Measurements from ENCODE around the gene GJC2. TPM values are rescaled to one million over a fixed set of nuclear protein-coding genes. Genes with fewer than 3 reads are reported as not detected.

Gene GJC2
- total RNA-seq, 1 donor from 2014 or later, result 5.4 TPM

- DNase-seq (ENCODE audit: low spot score in 2 of 2), result peak; percentile 96 to 99
- H3K4me1 ChIP-seq, result peaks cover 0 to 11% of the 10 kb centered on the region in 2 donors
- H3K27ac ChIP-seq, result peak within 1 kb of the TSS; percentile 94 to 98
- no peaks in the 10 kb centered on the region for H3K36me3 ChIP-seq
- H3K27me3 ChIP-seq, result no peaks in the 10 kb centered on the region
- peak within 1 kb of the TSS; percentile 80 to 91 for H3K4me3 ChIP-seq
- H3K9me3 ChIP-seq, result no peaks in the 10 kb centered on the region
- TF ChIP-seq CTCF (IDR thresholded peaks at IDR 0.05), result peak; percentile 84 to 97 (median 87)
- intact Hi-C loops (cut with DNase I), result loop anchor here (1.0 to 5.0 kb wide), 8 partner anchors 16 to 377 kb away; partner anchors contain the start of genes ARF1, GJC2, GUK1 and MRPL55
These were observed 15.8 kb downstream of the GJC2 start, which contains the start of gene IBA57 for GRCh38 chr1:228165372-228166169. Gene IBA57, plus strand, starts transcription at chr1:228165804. Its CDS starts 13 bp downstream, at chr1:228165817.

GRCh38 chr1:228166170-228166936 is 16.6 kb downstream of the GJC2 start:
- Histone ChIP-seq H3K4me3 (peak overlapping the region; percentile 80 to 91), H3K36me3 (no peaks in the 10 kb centered on the region), H3K4me1 (peaks cover 0 to 11% of the 10 kb centered on the region in 2 donors), H3K27me3 (no peaks in the 10 kb centered on the region), H3K9me3 (no peaks in the 10 kb centered on the region), H3K27ac (peak overlapping the region; percentile 94 to 98)
- intact Hi-C loops (cut with DNase I), result loop anchor here (1.0 to 5.0 kb wide), 5 partner anchors 26 to 321 kb away; partner anchors contain the start of genes GUK1, MRPL55, RNF187 and TRIM11
- peak; percentile 42 to 85 for DNase-seq (ENCODE audit: low spot score in 2 of 2)
- TF ChIP-seq CTCF (IDR thresholded peaks at IDR 0.05), result peak in 2 of 3 experiments; percentile 19 to 46

- Histone ChIP-seq H3K4me3 (no peak overlapping the region), H3K27ac (no peak overlapping the region), H3K4me1 (peaks cover 0 to 8% of the 10 kb centered on the region in 2 donors), H3K27me3 (no peaks in the 10 kb centered on the region), H3K36me3 (no peaks in the 10 kb centered on the region), H3K9me3 (no peaks in the 10 kb centered on the region)
- intact Hi-C loops (cut with DNase I), result loop anchor here (5.0 kb wide), 1 partner anchor 36 kb away; no protein-coding TSS in a partner anchor
- no peak for DNase-seq (ENCODE audit: low spot score in 2 of 2)
- no peak for TF ChIP-seq CTCF (IDR thresholded peaks at IDR 0.05)
These were observed 19.0 kb downstream of the GJC2 start for GRCh38 chr1:228168563-228169270.

- no peak for DNase-seq (ENCODE audit: low spot score in 2 of 2)
- no peak overlapping the region for H3K27ac ChIP-seq
- TF ChIP-seq CTCF (IDR thresholded peaks at IDR 0.05), result no peak
- no peaks in the 10 kb centered on the region for H3K9me3 ChIP-seq
- no peaks in the 10 kb centered on the region for H3K27me3 ChIP-seq
- no peak overlapping the region for H3K4me3 ChIP-seq
- peaks cover 0 to 8% of the 10 kb centered on the region in 2 donors for H3K4me1 ChIP-seq
- intact Hi-C loops (cut with DNase I), result loop anchor here (5.0 kb wide), 1 partner anchor 37 kb away; no protein-coding TSS in a partner anchor
- H3K36me3 ChIP-seq, result no peaks in the 10 kb centered on the region
These were observed 19.6 kb downstream of the GJC2 start for GRCh38 chr1:228169345-228169744.

- intact Hi-C loops (cut with DNase I), result no loop called here
- Histone ChIP-seq H3K9me3 (no peaks in the 10 kb centered on the region), H3K4me3 (no peak overlapping the region), H3K27me3 (no peaks in the 10 kb centered on the region), H3K4me1 (peaks cover 0 to 3% of the 10 kb centered on the region in 2 donors), H3K36me3 (peaks cover 7 to 11% of the 10 kb centered on the region in 2 donors), H3K27ac (no peak overlapping the region)
- TF ChIP-seq CTCF (IDR thresholded peaks at IDR 0.05), result no peak
- DNase-seq (ENCODE audit: low spot score in 2 of 2), result no peak
These were observed 20.9 kb downstream of the GJC2 start for GRCh38 chr1:228170666-228171065.
